Caco-2 (cell line): ENCODE measurements around the gene TLR9. TPM values are rescaled to one million over a fixed set of nuclear protein-coding genes. Genes with fewer than 3 reads are reported as not detected.

ENCODE experiments used
- BruUV-seq: library from RNA; stranded (reverse); fragments of 400-500 nt; replicated peaks from 2 replicates; lab custom pipeline; 2021; lab: Mats Ljungman, UMichigan
- CTCF ChIA-PET: fragments of 300-600 bp; sonication (Branson Sonifier 250); formaldehyde crosslinking; loops from one replicate; lab custom pipeline; 2022; ENCODE audit warnings: antibody characterized with exemption; lab: Charles Lee
- POLR2A ChIA-PET: fragments of 300-600 bp; sonication (Branson Sonifier 250); formaldehyde crosslinking; loops from one replicate; lab custom pipeline; 2022; ENCODE audit warnings: antibody characterized with exemption; lab: Charles Lee
- DNase-seq, 2 experiments: peaks; one replicate each; pipeline versions ENCODE4 v3.0.0 to v3.0.0-alpha.2; 2020 to 2022
- H3K27me3 ChIP-seq: replicated peaks from 2 replicates; pipeline ENCODE4 v1.6.0; 2011; ENCODE audit warnings: low read length; ENCODE audit not compliant: control insufficient read depth, insufficient read depth
- H3K36me3 ChIP-seq: 2 replicates; pipeline ENCODE4 v1.5.1; 2011; ENCODE audit warnings: low read length; ENCODE audit not compliant: control insufficient read depth, insufficient read depth
- H3K4me1 ChIP-seq: fragments of 250-450 bp; sonication (Bioruptor Pico); 2 replicates; pipeline ENCODE4 v1.5.1; 2020; ENCODE audit warnings: mild to moderate bottlenecking
- H3K4me3 ChIP-seq: 2 replicates; pipeline ENCODE4 v1.5.1; 2011; ENCODE audit warnings: low read depth, mild to moderate bottlenecking, control low read depth, low read length
- H3K9me3 ChIP-seq: fragments of 250-450 bp; sonication (Bioruptor Pico); 2 replicates; pipeline ENCODE4 v1.5.1; 2020; ENCODE audit warnings: mild to moderate bottlenecking, moderate library complexity
- H3K27ac Mint-ChIP-seq: one replicate; pipeline ENCODE4 v1.8.0; 2022; ENCODE audit warnings: mixed read lengths; ENCODE audit not compliant: unreplicated experiment
- H3K27me3 Mint-ChIP-seq: one replicate; pipeline ENCODE4 v1.8.0; 2022; ENCODE audit warnings: mixed read lengths; ENCODE audit not compliant: insufficient read depth, unreplicated experiment
- H3K36me3 Mint-ChIP-seq: one replicate; pipeline ENCODE4 v1.8.0; 2022; ENCODE audit warnings: mild to moderate bottlenecking, mixed read lengths; ENCODE audit not compliant: insufficient read depth, unreplicated experiment
- H3K4me1 Mint-ChIP-seq: one replicate; pipeline ENCODE4 v1.8.0; 2022; ENCODE audit warnings: low read depth, mixed read lengths; ENCODE audit not compliant: unreplicated experiment
- H3K4me3 Mint-ChIP-seq: one replicate; pipeline ENCODE4 v1.8.0; 2022; ENCODE audit warnings: mild to moderate bottlenecking, moderate library complexity, mixed read lengths; ENCODE audit not compliant: unreplicated experiment
- H3K9me3 Mint-ChIP-seq: one replicate; pipeline ENCODE4 v1.8.0; 2022; ENCODE audit warnings: mixed read lengths; ENCODE audit not compliant: unreplicated experiment
- intact Hi-C: fragments of 100-400 bp; cut with micrococcal nuclease; formaldehyde crosslinking; loops from one replicate; pipeline ENCODE4 v1.10.0; 2022; ENCODE audit not compliant: unreplicated experiment
- total RNA-seq: library from RNA; stranded (reverse); gene quantifications from 2 replicates; pipeline ENCODE4 v1.2.3, GENCODE V29; 2022
- TF ChIP-seq, protein P1 (sequence below), 2 experiments: fragments of 200-600 bp in 1 of 2; IDR thresholded peaks; 1 replicate in 1 of 2; 2 replicates in 1 of 2; pipeline versions ENCODE4 v1.5.1 to v1.8.0; 2011 to 2022; ENCODE audit warnings: antibody characterized with exemption in 1 of 2, control low read depth in 1 of 2, inconsistent platforms in 1 of 2, low read depth in 1 of 2, low read length in 1 of 2, mild to moderate bottlenecking in 1 of 2, moderate library complexity in 1 of 2; ENCODE audit not compliant: insufficient read depth in 1 of 2, severe bottlenecking in 1 of 2, unreplicated experiment in 1 of 2

The TLR9 gene
- total RNA-seq, 1 experiment from 2014 or later = not detected

DNA sequence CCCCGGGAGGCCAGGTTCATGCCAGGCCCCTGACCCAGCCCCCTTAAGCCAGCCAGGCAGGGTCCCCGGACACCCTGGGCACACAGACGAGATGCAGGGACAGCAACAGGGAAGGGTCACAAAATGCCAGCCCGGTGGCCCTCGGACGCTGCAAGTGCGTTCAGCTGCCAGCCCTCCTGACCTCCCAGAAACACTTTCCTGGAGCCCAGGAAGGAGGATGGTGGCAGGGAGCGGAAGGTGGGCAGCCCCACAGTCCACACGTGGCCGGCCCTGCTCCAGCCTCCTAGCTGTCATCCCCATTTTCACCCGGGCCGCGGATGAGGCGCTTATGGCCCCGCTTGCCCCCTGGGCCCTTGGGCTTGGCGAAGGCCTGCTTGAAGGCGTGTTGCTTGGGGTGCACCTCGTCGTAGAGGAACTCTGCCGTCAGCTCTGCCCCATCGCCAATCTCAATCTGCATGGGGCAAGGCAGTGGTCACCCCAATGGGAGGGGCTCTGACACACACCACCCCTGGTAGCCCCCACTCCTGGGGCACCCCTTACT, 3.4 kb upstream of the TLR9 start:
- H3K4me1 Mint-ChIP-seq = no peaks in the 10 kb centered on the region
- TF ChIP-seq, protein P1, sequence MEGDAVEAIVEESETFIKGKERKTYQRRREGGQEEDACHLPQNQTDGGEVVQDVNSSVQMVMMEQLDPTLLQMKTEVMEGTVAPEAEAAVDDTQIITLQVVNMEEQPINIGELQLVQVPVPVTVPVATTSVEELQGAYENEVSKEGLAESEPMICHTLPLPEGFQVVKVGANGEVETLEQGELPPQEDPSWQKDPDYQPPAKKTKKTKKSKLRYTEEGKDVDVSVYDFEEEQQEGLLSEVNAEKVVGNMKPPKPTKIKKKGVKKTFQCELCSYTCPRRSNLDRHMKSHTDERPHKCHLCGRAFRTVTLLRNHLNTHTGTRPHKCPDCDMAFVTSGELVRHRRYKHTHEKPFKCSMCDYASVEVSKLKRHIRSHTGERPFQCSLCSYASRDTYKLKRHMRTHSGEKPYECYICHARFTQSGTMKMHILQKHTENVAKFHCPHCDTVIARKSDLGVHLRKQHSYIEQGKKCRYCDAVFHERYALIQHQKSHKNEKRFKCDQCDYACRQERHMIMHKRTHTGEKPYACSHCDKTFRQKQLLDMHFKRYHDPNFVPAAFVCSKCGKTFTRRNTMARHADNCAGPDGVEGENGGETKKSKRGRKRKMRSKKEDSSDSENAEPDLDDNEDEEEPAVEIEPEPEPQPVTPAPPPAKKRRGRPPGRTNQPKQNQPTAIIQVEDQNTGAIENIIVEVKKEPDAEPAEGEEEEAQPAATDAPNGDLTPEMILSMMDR (IDR thresholded peaks at IDR 0.05; ENCODE audit: insufficient read depth in 1 of 2, low read depth in 1 of 2, low read length in 1 of 2, severe bottlenecking in 1 of 2, unreplicated experiment in 1 of 2) = no peak
- Histone ChIP-seq H3K27me3 (no peaks in the 10 kb centered on the region), H3K4me1 (peaks cover 4% of the 10 kb centered on the region; the same call in 1 of the 2 replicates), H3K4me3 (no peak overlapping the region), H3K9me3 (no peaks in the 10 kb centered on the region), H3K36me3 (peaks cover 3% of the 10 kb centered on the region; the same call in 1 of the 2 replicates)
- ChIA-PET CTCF (interaction anchor here (1.4 kb wide), 1 partner anchor 8 kb away, joined by 3 read pairs; no protein-coding TSS in a partner anchor), POLR2A (no interaction called here)
- BruUV-seq = no TSS peak
- H3K9me3 Mint-ChIP-seq = no peaks in the 10 kb centered on the region
- H3K36me3 Mint-ChIP-seq = peaks cover 16% of the 10 kb centered on the region
- H3K27ac Mint-ChIP-seq = no peak overlapping the region
- intact Hi-C loops = no loop called here
- H3K4me3 Mint-ChIP-seq = no peak overlapping the region
- no peak for DNase-seq
- no peaks in the 10 kb centered on the region for H3K27me3 Mint-ChIP-seq

DNA sequence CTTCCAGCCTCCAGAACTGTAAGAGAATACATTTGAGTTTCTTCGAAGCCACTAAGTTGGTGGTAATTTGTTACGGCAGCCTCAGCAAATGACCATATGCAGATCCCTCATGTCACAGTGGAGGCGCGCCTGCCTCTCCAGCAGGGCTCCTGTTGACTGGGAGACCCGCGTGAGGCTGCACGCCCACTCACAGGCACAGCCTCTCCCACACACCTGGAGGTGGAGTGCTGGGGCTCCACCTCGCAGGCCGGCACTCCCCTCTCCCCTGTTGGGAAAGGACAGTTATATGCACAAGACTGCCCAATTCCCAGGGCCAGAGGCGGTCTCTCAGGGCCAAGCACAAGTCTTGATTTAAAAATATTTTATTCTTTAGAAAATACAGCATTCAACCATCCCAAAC, 2.8 kb upstream of the TLR9 start:
- Mint-ChIP-seq H3K4me3 (no peak overlapping the region), H3K4me1 (no peaks in the 10 kb centered on the region), H3K27me3 (no peaks in the 10 kb centered on the region), H3K27ac (no peak overlapping the region), H3K9me3 (no peaks in the 10 kb centered on the region), H3K36me3 (peaks cover 12% of the 10 kb centered on the region)
- ChIA-PET POLR2A (no interaction called here), CTCF (no interaction called here)
- Histone ChIP-seq H3K4me1 (peaks cover 4% of the 10 kb centered on the region; the same call in 1 of the 2 replicates), H3K27me3 (no peaks in the 10 kb centered on the region), H3K9me3 (no peaks in the 10 kb centered on the region), H3K4me3 (no peak overlapping the region), H3K36me3 (peaks cover 3% of the 10 kb centered on the region; the same call in 1 of the 2 replicates)
- TF ChIP-seq, protein P1 (IDR thresholded peaks at IDR 0.05; ENCODE audit: insufficient read depth in 1 of 2, low read depth in 1 of 2, low read length in 1 of 2, severe bottlenecking in 1 of 2, unreplicated experiment in 1 of 2) = no peak
- BruUV-seq = no TSS peak
- intact Hi-C loops = no loop called here
- DNase-seq = no peak

DNA sequence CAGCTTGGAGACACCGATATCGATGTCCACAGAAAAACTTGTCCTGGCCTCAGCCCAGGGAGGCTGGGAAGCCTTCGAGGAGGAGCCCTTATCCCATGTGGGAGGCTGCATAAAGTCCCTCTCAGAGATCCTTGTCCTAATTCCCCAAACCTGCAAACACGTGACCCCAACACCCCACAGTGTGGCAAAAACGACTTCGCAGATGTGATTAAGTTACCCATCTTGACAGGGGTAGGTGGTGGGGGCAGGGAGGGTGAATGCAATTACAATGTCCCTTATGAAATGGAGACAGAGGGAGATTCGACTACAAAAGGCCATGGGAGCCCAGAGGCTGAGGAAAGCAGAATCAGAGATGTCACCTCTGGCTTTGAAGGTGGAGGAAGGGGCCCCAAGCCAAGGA, 2.3 kb upstream of the TLR9 start:
- BruUV-seq = no TSS peak
- TF ChIP-seq, protein P1 (IDR thresholded peaks at IDR 0.05; ENCODE audit: insufficient read depth in 1 of 2, low read depth in 1 of 2, low read length in 1 of 2, severe bottlenecking in 1 of 2, unreplicated experiment in 1 of 2) = no peak
- Histone ChIP-seq H3K4me3 (no peak overlapping the region), H3K4me1 (peaks cover 4% of the 10 kb centered on the region; the same call in 1 of the 2 replicates), H3K27me3 (no peaks in the 10 kb centered on the region), H3K9me3 (no peaks in the 10 kb centered on the region), H3K36me3 (peaks cover 3% of the 10 kb centered on the region; the same call in 1 of the 2 replicates)
- no peak for DNase-seq
- Mint-ChIP-seq H3K4me3 (no peak overlapping the region), H3K27ac (no peak overlapping the region), H3K4me1 (no peaks in the 10 kb centered on the region), H3K9me3 (no peaks in the 10 kb centered on the region), H3K27me3 (no peaks in the 10 kb centered on the region), H3K36me3 (peaks cover 8% of the 10 kb centered on the region)
- intact Hi-C loops = no loop called here
- ChIA-PET POLR2A (no interaction called here), CTCF (no interaction called here)
